22Rv1 (cell line): ENCODE results near the gene NCBP1.
A peak's percentile ranks its signal among the peaks of the same experiment; 100 is the strongest.

ENCODE experiments used
- H3K27ac ChIP-seq: fragments of 450-650 bp; 2 replicates; pipeline ENCODE4 v1.5.1; 2017
- CTCF ChIP-seq: fragments of 450-650 bp; IDR thresholded peaks from 2 replicates; pipeline ENCODE4 v1.5.1; 2017; ENCODE audit warnings: mild to moderate bottlenecking
- ZFX ChIP-seq: fragments of 450-650 bp; IDR thresholded peaks from 2 replicates; pipeline ENCODE4 v1.6.1; 2017; ENCODE audit warnings: antibody characterized with exemption, borderline replicate concordance

The NCBP1 gene

GRCh38 chr9:97596906-97597305 lies 36.7 kb upstream of the NCBP1 start:
- TF ChIP-seq ZFX, result no peak
- no peak for TF ChIP-seq CTCF

GRCh38 chr9:97598461-97599288 lies 34.9 kb upstream of the NCBP1 start:
- TF ChIP-seq CTCF, result peak; percentile 96
- TF ChIP-seq ZFX, result no peak
- H3K27ac ChIP-seq, result no peak overlapping the region

More at GRCh38 chr9:97596906-97597305, 36.7 kb upstream of the NCBP1 start:
- no peak overlapping the region for H3K27ac ChIP-seq

GRCh38 chr9:97599314-97599846 lies 34.2 kb upstream of the NCBP1 start:
- H3K27ac ChIP-seq, result no peak overlapping the region
- TF ChIP-seq CTCF (no peak), ZFX (no peak)

GRCh38 chr9:97600531-97601227 lies 32.9 kb upstream of the NCBP1 start:
- no peak for TF ChIP-seq CTCF
- no peak for TF ChIP-seq ZFX

GRCh38 chr9:97601228-97601898 lies 32.3 kb upstream of the NCBP1 start:
- no peak overlapping the region for H3K27ac ChIP-seq
- no peak for TF ChIP-seq ZFX

More at GRCh38 chr9:97600531-97601227, 32.9 kb upstream of the NCBP1 start:
- H3K27ac ChIP-seq, result no peak overlapping the region

GRCh38 chr9:97602430-97602829 lies 31.2 kb upstream of the NCBP1 start:
- TF ChIP-seq ZFX, result no peak
- no peak overlapping the region for H3K27ac ChIP-seq

GRCh38 chr9:97604901-97605645 lies 28.5 kb upstream of the NCBP1 start:
- no peak overlapping the region for H3K27ac ChIP-seq
- TF ChIP-seq ZFX (no peak), CTCF (no peak)
